Measurements from ENCODE around the gene TRMT61B. TPM values are rescaled to one million over a fixed set of nuclear protein-coding genes. Genes with fewer than 3 reads are reported as not detected.

Gene TRMT61B
- total and polyA plus RNA-seq, 8 donors = 2.3 to 24.4 (median 18.1) TPM

DNA sequence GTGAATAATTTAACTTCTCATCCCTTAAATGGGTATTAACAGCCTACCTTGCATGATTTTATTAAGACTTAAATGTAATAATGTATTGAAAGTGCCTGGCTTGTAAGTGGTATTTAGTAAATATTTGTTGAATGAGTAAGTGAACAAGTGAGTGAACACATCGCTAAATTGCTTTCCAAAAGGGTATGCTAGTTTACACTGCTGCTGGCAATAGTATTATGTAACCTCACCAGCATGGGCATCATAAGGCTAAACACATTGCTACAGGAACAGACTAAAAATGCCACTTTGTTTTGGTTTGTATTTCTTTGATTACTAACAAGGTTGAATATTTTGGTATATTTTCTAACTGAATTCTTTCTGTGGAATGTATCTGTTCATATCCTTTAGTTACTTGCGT is 34.2 kb upstream of the TRMT61B start:
- DNase-seq = no peak
- peaks cover 28 to 68% (median 57%) of the 10 kb centered on the region in 4 donors for H3K36me3 ChIP-seq
- no peak overlapping the region for H3K4me3 ChIP-seq
- 55 to 75% (median 62%) methylated on average over 2 of the region's 2 CpGs for WGBS, 5 donors
- no peaks in the 10 kb centered on the region for H3K9me3 ChIP-seq
- H3K27ac ChIP-seq = peak overlapping the region in 2 of 5 donors; percentile 22 to 34
- intact Hi-C loops (cut with DNase I; ENCODE audit: low total_unique reads) = no loop called here
- no peak for TF ChIP-seq POLR2A (IDR thresholded peaks at IDR 0.05)
- TF ChIP-seq, protein P1, sequence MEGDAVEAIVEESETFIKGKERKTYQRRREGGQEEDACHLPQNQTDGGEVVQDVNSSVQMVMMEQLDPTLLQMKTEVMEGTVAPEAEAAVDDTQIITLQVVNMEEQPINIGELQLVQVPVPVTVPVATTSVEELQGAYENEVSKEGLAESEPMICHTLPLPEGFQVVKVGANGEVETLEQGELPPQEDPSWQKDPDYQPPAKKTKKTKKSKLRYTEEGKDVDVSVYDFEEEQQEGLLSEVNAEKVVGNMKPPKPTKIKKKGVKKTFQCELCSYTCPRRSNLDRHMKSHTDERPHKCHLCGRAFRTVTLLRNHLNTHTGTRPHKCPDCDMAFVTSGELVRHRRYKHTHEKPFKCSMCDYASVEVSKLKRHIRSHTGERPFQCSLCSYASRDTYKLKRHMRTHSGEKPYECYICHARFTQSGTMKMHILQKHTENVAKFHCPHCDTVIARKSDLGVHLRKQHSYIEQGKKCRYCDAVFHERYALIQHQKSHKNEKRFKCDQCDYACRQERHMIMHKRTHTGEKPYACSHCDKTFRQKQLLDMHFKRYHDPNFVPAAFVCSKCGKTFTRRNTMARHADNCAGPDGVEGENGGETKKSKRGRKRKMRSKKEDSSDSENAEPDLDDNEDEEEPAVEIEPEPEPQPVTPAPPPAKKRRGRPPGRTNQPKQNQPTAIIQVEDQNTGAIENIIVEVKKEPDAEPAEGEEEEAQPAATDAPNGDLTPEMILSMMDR (IDR thresholded peaks at IDR 0.05) = no peak
- no peaks in the 10 kb centered on the region for H3K27me3 ChIP-seq
- H3K4me1 ChIP-seq = peaks cover 0 to 39% (median 16%) of the 10 kb centered on the region in 4 donors

DNA sequence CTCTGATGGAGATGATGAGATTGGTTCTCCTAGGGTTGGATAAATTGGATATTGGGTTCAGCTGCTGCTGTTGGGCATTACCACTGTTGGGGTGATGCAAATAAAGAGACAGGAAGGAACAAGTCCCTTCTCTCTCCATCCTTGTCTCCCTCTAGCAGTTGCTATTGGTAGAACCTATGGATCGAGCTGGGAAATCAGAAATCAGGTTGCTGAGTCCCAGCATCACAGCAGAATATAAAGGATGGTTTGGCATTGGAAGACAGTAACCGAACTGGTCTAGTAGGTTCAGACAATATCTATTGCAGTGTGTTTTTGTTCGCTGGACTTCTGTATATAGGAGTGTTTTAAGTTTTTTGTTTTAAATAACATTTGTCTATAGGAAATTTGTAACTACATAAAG is 32.5 kb upstream of the TRMT61B start:
- H3K4me3 ChIP-seq = no peak overlapping the region
- peaks cover 5 to 47% (median 22%) of the 10 kb centered on the region in 4 donors for H3K4me1 ChIP-seq
- DNase-seq = no peak
- 87 to 95% (median 91%) methylated on average over 3 of the region's 3 CpGs for WGBS, 5 donors
- no peak overlapping the region for H3K27ac ChIP-seq
- TF ChIP-seq POLR2AphosphoS5 (IDR thresholded peaks at IDR 0.05) (no peak), EP300 (IDR thresholded peaks at IDR 0.05) (no peak), POLR2A (IDR thresholded peaks at IDR 0.05) (no peak)
- TF ChIP-seq, protein P1 (IDR thresholded peaks at IDR 0.05) = no peak
- peaks cover 17 to 51% (median 40%) of the 10 kb centered on the region in 4 donors for H3K36me3 ChIP-seq
- intact Hi-C loops (cut with DNase I; ENCODE audit: low total_unique reads) = no loop called here
- no peaks in the 10 kb centered on the region for H3K27me3 ChIP-seq
- H3K9me3 ChIP-seq = no peaks in the 10 kb centered on the region

DNA sequence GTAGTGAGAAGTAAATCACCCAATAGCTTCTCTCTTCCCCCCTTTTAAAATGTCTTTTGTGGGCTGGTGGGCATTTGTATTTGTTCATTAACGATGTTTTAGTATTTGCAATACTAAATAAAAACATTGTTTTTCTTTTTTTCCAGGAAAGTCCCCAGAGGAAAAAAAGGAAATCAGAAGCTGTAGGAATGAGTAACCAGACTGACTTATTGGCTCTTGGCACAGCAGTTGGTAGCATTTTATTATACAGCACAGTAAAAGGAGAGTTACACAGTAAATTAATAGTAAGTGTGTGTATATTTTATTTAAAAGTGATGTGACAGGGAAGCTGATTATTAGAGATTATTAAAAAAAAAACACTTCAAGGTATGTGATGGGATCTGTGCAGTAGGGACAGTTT is 31.7 kb upstream of the TRMT61B start:
- intact Hi-C loops (cut with DNase I; ENCODE audit: low total_unique reads) = no loop called here
- no peak overlapping the region for H3K4me3 ChIP-seq
- no peak for DNase-seq
- no peak overlapping the region for H3K27ac ChIP-seq
- H3K27me3 ChIP-seq = no peaks in the 10 kb centered on the region
- no peaks in the 10 kb centered on the region for H3K9me3 ChIP-seq
- 69 to 80% (median 73%) methylated on average over 1 of the region's 1 CpG for WGBS, 5 donors
- TF ChIP-seq POLR2AphosphoS5 (IDR thresholded peaks at IDR 0.05) (no peak), EP300 (IDR thresholded peaks at IDR 0.05) (no peak), POLR2A (IDR thresholded peaks at IDR 0.05) (no peak)
- TF ChIP-seq, protein P1 (IDR thresholded peaks at IDR 0.05) = no peak
- H3K4me1 ChIP-seq = peaks cover 7 to 54% (median 30%) of the 10 kb centered on the region in 4 donors
- H3K36me3 ChIP-seq = peaks cover 17 to 44% (median 32%) of the 10 kb centered on the region in 4 donors

DNA sequence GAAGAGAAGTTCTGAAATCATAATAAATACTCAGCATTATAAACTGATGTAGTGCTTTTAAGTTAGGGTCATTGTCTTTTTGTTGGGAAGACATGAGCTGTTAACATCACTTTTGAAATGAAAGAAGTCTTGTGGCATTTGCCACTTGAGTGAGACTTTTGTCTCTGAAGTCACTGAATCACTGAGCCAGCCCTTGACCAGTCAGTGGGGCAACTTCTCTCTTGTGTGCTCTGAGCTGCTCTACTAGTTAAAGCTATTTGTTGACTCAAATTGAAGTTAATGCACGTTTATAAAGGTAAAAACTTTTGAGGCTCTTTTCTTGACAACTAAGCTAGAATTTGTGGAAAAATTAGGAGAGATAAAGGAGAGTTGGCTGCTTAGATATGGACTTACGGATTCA is 31.1 kb upstream of the TRMT61B start:
- Histone ChIP-seq H3K4me1 (peaks cover 14 to 60% (median 36%) of the 10 kb centered on the region in 4 donors), H3K27ac (no peak overlapping the region), H3K4me3 (no peak overlapping the region), H3K27me3 (no peaks in the 10 kb centered on the region), H3K9me3 (no peaks in the 10 kb centered on the region), H3K36me3 (peaks cover 11 to 37% (median 26%) of the 10 kb centered on the region in 4 donors)
- intact Hi-C loops (cut with DNase I; ENCODE audit: low total_unique reads) = no loop called here
- no peak for DNase-seq
- 53 to 64% (median 56%) methylated on average over 2 of the region's 2 CpGs for WGBS, 5 donors
- TF ChIP-seq EP300 (IDR thresholded peaks at IDR 0.05) (no peak), POLR2A (IDR thresholded peaks at IDR 0.05) (no peak), POLR2AphosphoS5 (IDR thresholded peaks at IDR 0.05) (no peak)
- TF ChIP-seq, protein P1 (IDR thresholded peaks at IDR 0.05) = no peak
